ENCODE results near the gene UNC93B1. TPM values are rescaled to one million over a fixed set of nuclear protein-coding genes. Genes with fewer than 3 reads are reported as not detected.

UNC93B1 gene
- total and polyA plus RNA-seq, 2 of the 13 experiments (the other 11 are each of a cell fraction or from before 2014, with no cell fraction given), result 8.8 to 18.9 TPM

- TF ChIP-seq, protein P1, sequence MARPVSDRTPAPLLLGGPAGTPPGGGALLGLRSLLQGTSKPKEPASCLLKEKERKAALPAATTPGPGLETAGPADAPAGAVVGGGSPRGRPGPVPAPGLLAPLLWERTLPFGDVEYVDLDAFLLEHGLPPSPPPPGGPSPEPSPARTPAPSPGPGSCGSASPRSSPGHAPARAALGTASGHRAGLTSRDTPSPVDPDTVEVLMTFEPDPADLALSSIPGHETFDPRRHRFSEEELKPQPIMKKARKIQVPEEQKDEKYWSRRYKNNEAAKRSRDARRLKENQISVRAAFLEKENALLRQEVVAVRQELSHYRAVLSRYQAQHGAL (CRISPR knock-in tag; IDR thresholded peaks at IDR 0.05; ENCODE audit: not compliant biosample characterization), result no peak
- TF ChIP-seq CENPT (CRISPR knock-in tag; IDR thresholded peaks at IDR 0.05; ENCODE audit: low read depth) (no peak), ZNF580 (CRISPR knock-in tag; IDR thresholded peaks at IDR 0.05; ENCODE audit: borderline replicate concordance, low read depth) (no peak), RNF219 (CRISPR knock-in tag; IDR thresholded peaks at IDR 0.05) (no peak), PBX2 (CRISPR knock-in tag; IDR thresholded peaks at IDR 0.05) (no peak), GABPB1 (CRISPR knock-in tag; IDR thresholded peaks at IDR 0.05) (no peak; the same call in 1 of the 2 replicates), ZNF549 (CRISPR knock-in tag; IDR thresholded peaks at IDR 0.05) (no peak), MEIS1 (CRISPR knock-in tag; IDR thresholded peaks at IDR 0.05; ENCODE audit: borderline replicate concordance) (no peak), ZNF124 (CRISPR knock-in tag; IDR thresholded peaks at IDR 0.05) (no peak), CAMTA2 (CRISPR knock-in tag; IDR thresholded peaks at IDR 0.05; ENCODE audit: borderline replicate concordance) (no peak), ZNF883 (CRISPR knock-in tag; IDR thresholded peaks at IDR 0.05; ENCODE audit: not compliant biosample characterization) (peak; percentile 52), TCF7 (IDR thresholded peaks at IDR 0.05; ENCODE audit: low read depth) (no peak), TGIF2 (CRISPR knock-in tag; IDR thresholded peaks at IDR 0.05) (no peak), ZBTB3 (CRISPR knock-in tag; IDR thresholded peaks at IDR 0.05; ENCODE audit: borderline replicate concordance, low read depth) (no peak), SSRP1 (CRISPR knock-in tag; IDR thresholded peaks at IDR 0.05) (0 out of 2 replicates have a peak, but pooled peaks have one; percentile 22)
- TF ChIP-seq, protein P2, sequence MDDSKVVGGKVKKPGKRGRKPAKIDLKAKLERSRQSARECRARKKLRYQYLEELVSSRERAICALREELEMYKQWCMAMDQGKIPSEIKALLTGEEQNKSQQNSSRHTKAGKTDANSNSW (CRISPR knock-in tag; IDR thresholded peaks at IDR 0.05; ENCODE audit: borderline replicate concordance), result no peak
- TF ChIP-seq, protein P3, sequence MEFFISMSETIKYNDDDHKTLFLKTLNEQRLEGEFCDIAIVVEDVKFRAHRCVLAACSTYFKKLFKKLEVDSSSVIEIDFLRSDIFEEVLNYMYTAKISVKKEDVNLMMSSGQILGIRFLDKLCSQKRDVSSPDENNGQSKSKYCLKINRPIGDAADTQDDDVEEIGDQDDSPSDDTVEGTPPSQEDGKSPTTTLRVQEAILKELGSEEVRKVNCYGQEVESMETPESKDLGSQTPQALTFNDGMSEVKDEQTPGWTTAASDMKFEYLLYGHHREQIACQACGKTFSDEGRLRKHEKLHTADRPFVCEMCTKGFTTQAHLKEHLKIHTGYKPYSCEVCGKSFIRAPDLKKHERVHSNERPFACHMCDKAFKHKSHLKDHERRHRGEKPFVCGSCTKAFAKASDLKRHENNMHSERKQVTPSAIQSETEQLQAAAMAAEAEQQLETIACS (CRISPR knock-in tag; IDR thresholded peaks at IDR 0.05), result no peak
- TF ChIP-seq, protein P4, sequence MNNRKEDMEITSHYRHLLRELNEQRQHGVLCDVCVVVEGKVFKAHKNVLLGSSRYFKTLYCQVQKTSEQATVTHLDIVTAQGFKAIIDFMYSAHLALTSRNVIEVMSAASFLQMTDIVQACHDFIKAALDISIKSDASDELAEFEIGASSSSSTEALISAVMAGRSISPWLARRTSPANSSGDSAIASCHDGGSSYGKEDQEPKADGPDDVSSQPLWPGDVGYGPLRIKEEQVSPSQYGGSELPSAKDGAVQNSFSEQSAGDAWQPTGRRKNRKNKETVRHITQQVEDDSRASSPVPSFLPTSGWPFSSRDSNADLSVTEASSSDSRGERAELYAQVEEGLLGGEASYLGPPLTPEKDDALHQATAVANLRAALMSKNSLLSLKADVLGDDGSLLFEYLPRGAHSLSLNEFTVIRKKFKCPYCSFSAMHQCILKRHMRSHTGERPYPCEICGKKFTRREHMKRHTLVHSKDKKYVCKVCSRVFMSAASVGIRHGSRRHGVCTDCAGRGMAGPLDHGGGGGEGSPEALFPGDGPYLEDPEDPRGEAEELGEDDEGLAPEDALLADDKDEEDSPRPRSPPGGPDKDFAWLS (CRISPR knock-in tag; IDR thresholded peaks at IDR 0.05; ENCODE audit: borderline replicate concordance), result no peak
Measured at GRCh38 chr11:68021167-68021787, 17.4 kb upstream of the UNC93B1 start (continued).
